B cell (primary cell): ENCODE measurements around the gene CCNDBP1. TPM values are rescaled to one million over a fixed set of nuclear protein-coding genes. Genes with fewer than 3 reads are reported as not detected.
"Not testable (repeated sequence)": the region's sequence is repeated elsewhere in the genome, so short reads cannot be mapped to it uniquely, and the experiment has no call there.

Source experiments
- ATAC-seq: fragments of 200-7000 bp; cut with Tn5 transposase; one replicate; pipeline ENCODE4 v1.10.0; 2021; ENCODE audit warnings: low read depth, mild to moderate bottlenecking, moderate number of reproducible peaks, moderate library complexity
- CTCF ChIA-PET: fragments of 350-600 bp; sonication (Branson Sonifier 250); formaldehyde crosslinking; loops from one replicate; lab custom pipeline; 2021; ENCODE audit warnings: antibody characterized with exemption, inconsistent platforms; lab: Charles Lee
- POLR2A ChIA-PET: fragments of 350-600 bp; sonication (Branson Sonifier 250); formaldehyde crosslinking; loops from one replicate; lab custom pipeline; 2021; ENCODE audit warnings: antibody characterized with exemption; lab: Charles Lee
- DNase-seq: peaks from one replicate; pipeline ENCODE4 v3.0.0; 2013
- H2AFZ ChIP-seq: 2 replicates; pipeline ENCODE4 v1.6.1; 2012; ENCODE audit warnings: mild to moderate bottlenecking, low read depth, low read length; ENCODE audit not compliant: insufficient read depth, poor library complexity, severe bottlenecking
- H3K27ac ChIP-seq, 2 donors: 1 replicate in 1 of 2; 2 replicates in 1 of 2; pipeline ENCODE4 v1.5.1; 2012 to 2013; ENCODE audit warnings: low read length in 2 of 2, mild to moderate bottlenecking in 2 of 2, moderate library complexity in 1 of 2
- H3K27me3 ChIP-seq, 4 experiments: fragments of 200-600 bp in 1 of 4; sonication (generic) in 1 of 4; replicated peaks in 1 of 4; 1 replicate in 2 of 4; 2 replicates in 2 of 4; pipeline versions ENCODE4 v1.6.1 to v1.7.0; 2013 to 2016; ENCODE audit warnings: low read length in 3 of 4, mild to moderate bottlenecking in 2 of 4, mixed read lengths in 1 of 4, moderate library complexity in 1 of 4; ENCODE audit not compliant: insufficient read depth in 4 of 4, control insufficient read depth in 3 of 4; ENCODE audit errors: control extremely low read depth in 1 of 4
- H3K36me3 ChIP-seq, 2 experiments: replicated peaks in 1 of 2; 1 replicate in 1 of 2; 2 replicates in 1 of 2; pipeline versions ENCODE4 v1.6.1 to v1.7.1; 2013; ENCODE audit warnings: low read length in 1 of 2; ENCODE audit not compliant: insufficient read depth in 2 of 2, control insufficient read depth in 1 of 2; ENCODE audit errors: control extremely low read depth in 1 of 2, extremely low read depth in 1 of 2
- H3K4me1 ChIP-seq, 2 donors: fragments of 200-600 bp in 1 of 2; sonication (generic) in 1 of 2; 1 replicate in 1 of 2; 2 replicates in 1 of 2; pipeline versions ENCODE4 v1.5.1 to v1.6.1; 2013 to 2017; ENCODE audit warnings: low read length in 2 of 2; ENCODE audit not compliant: control insufficient read depth in 2 of 2, insufficient read depth in 2 of 2
- H3K4me2 ChIP-seq: replicated peaks from 2 replicates; pipeline ENCODE3; 2012; ENCODE audit warnings: mild to moderate bottlenecking, low read depth, low read length; ENCODE audit not compliant: poor library complexity, severe bottlenecking
- H3K4me3 ChIP-seq, 5 experiments: fragments of 200-600 bp in 1 of 5; sonication (generic) in 1 of 5; 1 replicate in 3 of 5; 2 replicates in 2 of 5; pipeline versions ENCODE4 v1.5.1 to v1.7.0; 2011 to 2016; ENCODE audit warnings: low read length in 4 of 5, mild to moderate bottlenecking in 4 of 5, low read depth in 2 of 5, control low read depth in 1 of 5, moderate library complexity in 1 of 5; ENCODE audit not compliant: insufficient read depth in 1 of 5; ENCODE audit errors: control extremely low read depth in 1 of 5, extremely low read depth in 1 of 5
- H3K79me2 ChIP-seq: fragments of 200-600 bp; sonication (generic); one replicate; pipeline ENCODE4 v1.6.0; 2016; ENCODE audit warnings: low read length; ENCODE audit not compliant: control insufficient read depth, insufficient read depth
- H3K9ac ChIP-seq: fragments of 200-600 bp; sonication (generic); 2 replicates; pipeline ENCODE4 v1.6.1; 2017; ENCODE audit warnings: mild to moderate bottlenecking, low read length, moderate library complexity
- H3K9me3 ChIP-seq, 3 donors: one replicate each; pipeline versions ENCODE4 v1.6.1 to v1.7.1; 2013; ENCODE audit warnings: low read length in 2 of 3; ENCODE audit not compliant: control insufficient read depth in 2 of 3, insufficient read depth in 1 of 3; ENCODE audit errors: control extremely low read depth in 1 of 3
- H4K20me1 ChIP-seq: 2 replicates; pipeline ENCODE4 v1.6.0; 2012; ENCODE audit warnings: mild to moderate bottlenecking, low read length; ENCODE audit not compliant: insufficient read depth, control insufficient read depth, poor library complexity, severe bottlenecking
- H3K27ac Mint-ChIP-seq: one replicate; pipeline ENCODE4 v1.8.0; 2021; ENCODE audit warnings: mixed read lengths
- H3K27me3 Mint-ChIP-seq: one replicate; pipeline ENCODE4 v1.8.0; 2021; ENCODE audit warnings: mixed read lengths
- H3K4me1 Mint-ChIP-seq: one replicate; pipeline ENCODE4 v1.8.0; 2021; ENCODE audit warnings: mixed read lengths
- H3K4me3 Mint-ChIP-seq: one replicate; pipeline ENCODE4 v1.8.0; 2021; ENCODE audit warnings: mixed read lengths
- H3K9me3 Mint-ChIP-seq: one replicate; pipeline ENCODE4 v1.8.0; 2022; ENCODE audit warnings: mixed read lengths; ENCODE audit not compliant: insufficient read depth
- EZH2 ChIP-seq: IDR thresholded peaks from 2 replicates; pipeline ENCODE4 v1.6.1; 2012; ENCODE audit warnings: borderline replicate concordance, low read depth, mild to moderate bottlenecking, moderate library complexity, low read length; ENCODE audit not compliant: insufficient read depth, poor library complexity, severe bottlenecking
- WGBS: methylation state at CpG from one replicate; pipeline ENCODE4 v1.1.5; 2013; ENCODE audit warnings: missing lambda C conversion rate; ENCODE audit not compliant: insufficient coverage; 5-methylcytosine and 5-hydroxymethylcytosine counted together
- intact Hi-C: fragments of 100-400 bp; cut with micrococcal nuclease; formaldehyde crosslinking; loops from one replicate; pipeline ENCODE4 v1.10.0; 2022
- polyA plus RNA-seq: library from polyadenylated mRNA; depleted of rRNA; stranded (reverse); fragments of >200 nt; gene quantifications from 2 replicates; pipeline ENCODE4 v1.2.3, GENCODE V29; 2012
- total RNA-seq, 2 donors: library from RNA; stranded (reverse); fragments of 120-200 nt in 1 of 2; gene quantifications; 1 replicate in 1 of 2; 2 replicates in 1 of 2; pipeline versions ENCODE4 v1.2.3 to v1.2.4, GENCODE V29; 2013 to 2022
- TF ChIP-seq, protein P1 (sequence below): fragments of 200-600 bp; IDR thresholded peaks from one replicate; pipeline ENCODE4 v1.8.0; 2022; ENCODE audit warnings: antibody characterized with exemption, mild to moderate bottlenecking

The CCNDBP1 gene
- total and polyA plus RNA-seq, 2 donors (not counting 1 experiment from before 2014, with no cell fraction given): 111 to 113 TPM

DNA sequence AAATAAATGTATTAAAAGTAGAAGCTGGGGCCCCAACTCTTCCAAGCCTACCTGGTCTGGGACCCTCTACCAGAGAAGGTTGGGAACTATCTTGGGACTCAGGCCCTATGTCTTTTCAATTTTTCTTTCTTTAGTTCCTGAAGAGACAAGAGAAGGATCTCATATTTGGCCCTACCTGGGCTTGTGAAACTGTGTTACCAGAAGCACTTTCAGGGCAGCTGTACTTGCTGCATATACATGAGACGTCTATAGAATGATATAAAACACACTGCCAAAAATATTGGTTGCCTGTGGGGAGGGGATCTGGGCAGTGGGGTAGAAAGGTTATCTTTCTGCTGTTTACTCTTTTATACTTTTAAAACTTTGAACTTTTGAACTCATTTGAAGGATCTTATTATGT, 36.2 kb downstream of the CCNDBP1 start:
- ATAC-seq: no peak
- Mint-ChIP-seq H3K9me3 (peaks cover 2% of the 10 kb centered on the region), H3K27ac (no peak overlapping the region), H3K27me3 (peaks cover 10% of the 10 kb centered on the region), H3K4me3 (no peak overlapping the region), H3K4me1 (peaks cover 7% of the 10 kb centered on the region)
- Histone ChIP-seq H3K4me3 (no peak overlapping the region), H2AFZ (no peak overlapping the region), H3K36me3 (no peaks in the 10 kb centered on the region), H4K20me1 (no peaks in the 10 kb centered on the region), H3K9ac (no peak overlapping the region), H3K79me2 (no peaks in the 10 kb centered on the region), H3K27ac (no peak overlapping the region), H3K4me1 (peaks cover 0 to 7% of the 10 kb centered on the region in 2 donors), H3K9me3 (no peaks in the 10 kb centered on the region), H3K27me3 (no peaks in the 10 kb centered on the region), H3K4me2 (no peak overlapping the region)
- ChIA-PET CTCF (interaction anchor here (19.7 kb wide), 1 partner anchor 62 kb away, joined by 549 read pairs; no protein-coding TSS in a partner anchor), POLR2A (no interaction called here)
- intact Hi-C loops: no loop called here
- TF ChIP-seq, protein P1, sequence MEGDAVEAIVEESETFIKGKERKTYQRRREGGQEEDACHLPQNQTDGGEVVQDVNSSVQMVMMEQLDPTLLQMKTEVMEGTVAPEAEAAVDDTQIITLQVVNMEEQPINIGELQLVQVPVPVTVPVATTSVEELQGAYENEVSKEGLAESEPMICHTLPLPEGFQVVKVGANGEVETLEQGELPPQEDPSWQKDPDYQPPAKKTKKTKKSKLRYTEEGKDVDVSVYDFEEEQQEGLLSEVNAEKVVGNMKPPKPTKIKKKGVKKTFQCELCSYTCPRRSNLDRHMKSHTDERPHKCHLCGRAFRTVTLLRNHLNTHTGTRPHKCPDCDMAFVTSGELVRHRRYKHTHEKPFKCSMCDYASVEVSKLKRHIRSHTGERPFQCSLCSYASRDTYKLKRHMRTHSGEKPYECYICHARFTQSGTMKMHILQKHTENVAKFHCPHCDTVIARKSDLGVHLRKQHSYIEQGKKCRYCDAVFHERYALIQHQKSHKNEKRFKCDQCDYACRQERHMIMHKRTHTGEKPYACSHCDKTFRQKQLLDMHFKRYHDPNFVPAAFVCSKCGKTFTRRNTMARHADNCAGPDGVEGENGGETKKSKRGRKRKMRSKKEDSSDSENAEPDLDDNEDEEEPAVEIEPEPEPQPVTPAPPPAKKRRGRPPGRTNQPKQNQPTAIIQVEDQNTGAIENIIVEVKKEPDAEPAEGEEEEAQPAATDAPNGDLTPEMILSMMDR: no peak
- no peak for TF ChIP-seq EZH2
- DNase-seq: no peak
- WGBS: no CpG with 5 or more reads among the region's 1 CpG

DNA sequence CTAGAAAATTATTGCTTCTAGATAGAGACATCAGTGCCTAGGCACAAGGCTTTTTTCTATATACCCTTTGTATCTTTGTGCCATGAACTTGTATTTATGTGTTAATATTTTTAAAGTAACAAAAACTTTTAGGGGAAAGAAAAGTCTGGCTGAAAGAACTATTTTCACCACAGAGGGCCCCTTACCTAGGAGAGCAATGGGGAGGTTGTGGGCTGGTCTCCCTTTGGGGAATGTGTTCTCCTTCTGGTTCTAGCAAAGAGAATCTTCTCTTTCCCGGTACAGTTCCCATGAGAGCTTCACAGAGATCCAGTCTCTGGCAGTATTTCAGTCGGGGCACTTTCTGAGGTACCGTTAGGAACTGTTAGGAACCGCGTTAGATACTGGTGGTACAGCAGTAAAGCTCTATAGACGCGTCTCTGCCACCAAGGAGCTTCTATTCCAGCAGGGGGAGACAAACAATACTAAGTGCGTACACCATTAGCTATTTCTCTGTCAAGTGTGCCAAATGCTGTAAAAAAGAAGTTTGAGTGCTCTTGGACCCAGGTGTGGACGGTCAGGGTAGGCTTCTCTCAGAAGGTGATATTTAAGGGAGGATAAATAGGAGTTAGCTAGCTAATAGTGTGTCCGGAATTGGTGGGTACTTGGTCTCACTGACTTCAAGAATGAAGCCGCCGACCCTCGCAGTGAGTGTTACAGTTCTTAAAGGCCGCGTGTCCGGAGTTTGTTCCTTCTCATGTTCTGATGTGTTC, 40.2 kb downstream of the CCNDBP1 start:
- H3K9me3 ChIP-seq: no peaks in the 10 kb centered on the region
- H3K4me2 ChIP-seq: no peak overlapping the region
- H3K4me1 Mint-ChIP-seq: peaks cover 7% of the 10 kb centered on the region
- DNase-seq (peak; percentile 82), ATAC-seq (peak; percentile 76)
- intact Hi-C loops: no loop called here
- H3K27ac ChIP-seq: no peak overlapping the region
- no peak overlapping the region for H3K9ac ChIP-seq
- ChIA-PET POLR2A (no interaction called here), CTCF (interaction anchor here (0.6 to 19.7 kb wide), 36 partner anchors 9 to 552 kb away, joined by 3 to 549 read pairs (median 6); partner anchors contain the start of genes LCMT2, TGM5, TUBGCP4 and ZSCAN29)
- H3K27ac Mint-ChIP-seq: no peak overlapping the region
- TF ChIP-seq, protein P1: peak; percentile 80
- no peak for TF ChIP-seq EZH2
- H3K4me3 Mint-ChIP-seq: no peak overlapping the region
- no peaks in the 10 kb centered on the region for H4K20me1 ChIP-seq
- H3K27me3 Mint-ChIP-seq: peaks cover 10% of the 10 kb centered on the region
- no peak overlapping the region for H3K4me3 ChIP-seq
- WGBS: 57% methylated on average over 13 of the region's 16 CpGs
- no peaks in the 10 kb centered on the region for H3K27me3 ChIP-seq
- H3K9me3 Mint-ChIP-seq: no peaks in the 10 kb centered on the region
- no peaks in the 10 kb centered on the region for H3K36me3 ChIP-seq
- no peaks in the 10 kb centered on the region for H3K79me2 ChIP-seq
- peak overlapping the region; percentile 53 for H2AFZ ChIP-seq
- peaks cover 0 to 7% of the 10 kb centered on the region in 2 donors for H3K4me1 ChIP-seq

DNA sequence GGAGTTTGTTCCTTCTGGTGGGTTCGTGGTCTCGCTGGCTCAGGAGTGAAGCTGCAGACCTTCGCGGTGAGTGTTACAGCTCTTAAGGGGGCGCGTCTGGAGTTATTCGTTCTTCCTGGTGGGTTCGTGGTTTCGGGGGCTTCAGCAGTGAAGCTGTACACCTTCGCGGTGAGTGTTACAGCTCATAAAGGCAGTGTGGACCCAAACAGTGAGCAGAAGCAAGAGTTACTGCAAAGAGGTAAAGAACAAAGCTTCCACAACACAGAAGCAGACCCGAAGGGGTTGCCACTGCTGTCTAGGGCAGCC, 40.7 kb downstream of the CCNDBP1 start:
- intact Hi-C loops: not testable (repeated sequence)
- CTCF ChIA-PET: interaction anchor here (0.6 to 19.7 kb wide), 32 partner anchors 10 to 553 kb away, joined by 3 to 549 read pairs (median 6); partner anchors contain the start of genes LCMT2, TGM5, TUBGCP4 and ZSCAN29

More for the DNA sequence above, 40.7 kb downstream of the CCNDBP1 start:
- H3K79me2 ChIP-seq, H3K9me3 ChIP-seq, H3K4me3 Mint-ChIP-seq, H3K4me2 ChIP-seq, H3K9me3 Mint-ChIP-seq, H3K9ac ChIP-seq, POLR2A ChIA-PET, H3K4me3 ChIP-seq, H3K27ac Mint-ChIP-seq, H3K27me3 ChIP-seq, H4K20me1 ChIP-seq, H3K4me1 ChIP-seq, H3K27ac ChIP-seq, ATAC-seq, DNase-seq, H3K36me3 ChIP-seq, H3K4me1 Mint-ChIP-seq: not testable (repeated sequence)
- peak overlapping the region; percentile 53 for H2AFZ ChIP-seq
- H3K27me3 Mint-ChIP-seq: peaks cover 10% of the 10 kb centered on the region
- WGBS: 65% methylated on average over 12 of the region's 12 CpGs
